NCI-H2227 treated with DMSO at 0.1 percent for 48 hours (cell line): ENCODE data around the gene PXMP4.
A peak's percentile ranks its signal among the peaks of the same experiment; 100 is the strongest.
"Not testable (repeated sequence)": the region's sequence is repeated elsewhere in the genome, so short reads cannot be mapped to it uniquely, and the experiment has no call there.

ENCODE experiments used
- DNase-seq: peaks from one replicate; lab custom pipeline; 2025; lab: John Stamatoyannopoulos, UW

Gene PXMP4

GRCh38 chr20:33703498-33704137, 16.5 kb downstream of the PXMP4 start:
- no peak for DNase-seq

GRCh38 chr20:33702861-33703260, 17.2 kb downstream of the PXMP4 start:
- DNase-seq: no peak

GRCh38 chr20:33701629-33702450, 18.3 kb downstream of the PXMP4 start:
- no peak for DNase-seq

- not testable (repeated sequence) for DNase-seq
These were observed 19.2 kb downstream of the PXMP4 start for GRCh38 chr20:33700696-33701441.

GRCh38 chr20:33698966-33699365, 21.1 kb downstream of the PXMP4 start:
- DNase-seq: not testable (repeated sequence)

- DNase-seq: no peak
These were observed 23.0 kb downstream of the PXMP4 start for GRCh38 chr20:33697129-33697528.

GRCh38 chr20:33696448-33696847, 23.7 kb downstream of the PXMP4 start:
- DNase-seq: no peak

GRCh38 chr20:33694639-33695012, 25.5 kb downstream of the PXMP4 start:
- no peak for DNase-seq

- no peak for DNase-seq
These were observed 26.1 kb downstream of the PXMP4 start for GRCh38 chr20:33693741-33694638.

- no peak for DNase-seq
These were observed 26.8 kb downstream of the PXMP4 start for GRCh38 chr20:33693289-33693688.

- DNase-seq: no peak
These were observed 30.1 kb downstream of the PXMP4 start for GRCh38 chr20:33689973-33690372.

- no peak for DNase-seq
These were observed 30.6 kb downstream of the PXMP4 start for GRCh38 chr20:33689493-33689892.

- no peak for DNase-seq
These were observed 31.1 kb downstream of the PXMP4 start for GRCh38 chr20:33688938-33689424.

GRCh38 chr20:33687993-33688937, 31.8 kb downstream of the PXMP4 start:
- DNase-seq: no peak

- DNase-seq: no peak
These were observed 32.7 kb downstream of the PXMP4 start for GRCh38 chr20:33687370-33687915.

- no peak for DNase-seq
These were observed 33.1 kb downstream of the PXMP4 start for GRCh38 chr20:33686984-33687366.

- DNase-seq: peak; percentile 96
These were observed 33.8 kb downstream of the PXMP4 start, which contains the start of gene E2F1 for GRCh38 chr20:33686100-33686983. Gene E2F1, minus strand, starts transcription at chr20:33686385. Its CDS starts 121 bp downstream, at chr20:33686264.

GRCh38 chr20:33685328-33686099, 34.6 kb downstream of the PXMP4 start:
- DNase-seq: no peak
